ENCODE measurements around the gene PIP4K2C. TPM values are rescaled to one million over a fixed set of nuclear protein-coding genes. Genes with fewer than 3 reads are reported as not detected.

Gene PIP4K2C
- total and polyA plus RNA-seq, 10 of the 15 experiments (the other 5 are each of a cell fraction or from before 2014, with no cell fraction given): 4.8 to 25.1 (median 14.9) TPM

GRCh38 chr12:57580466-57580795, 10.6 kb upstream of the PIP4K2C start:
- no peak overlapping the region for H3K27ac ChIP-seq (ENCODE audit: control insufficient read depth, insufficient read depth)
- ChIA-PET CTCF (interaction anchor here (1.3 to 7.8 kb wide), 6 partner anchors 27 to 125 kb away, joined by 3 to 119 read pairs (median 22); partner anchors contain the start of genes GLI1 and INHBE), SMC1A (ENCODE audit: uncharacterized antibody, unreplicated experiment) (interaction anchor here (1.2 to 4.2 kb wide), 3 partner anchors 40 to 122 kb away, joined by 3 to 16 read pairs (median 6); no protein-coding TSS in a partner anchor), RAD21 (ENCODE audit: unreplicated experiment) (interaction anchor here (0.9 to 1.1 kb wide), 2 partner anchors 53 to 162 kb away, joined by 3 read pairs; partner anchors contain the start of gene B4GALNT1), POLR2A (interaction anchor here (0.6 to 1.1 kb wide), 2 partner anchors 35 to 1084 kb away, joined by 3 read pairs; no protein-coding TSS in a partner anchor)
- H3K4me1 ChIP-seq (ENCODE audit: control insufficient read depth, insufficient read depth, low read length): no peaks in the 10 kb centered on the region
- H3K9me3 ChIP-seq (replicated peaks; ENCODE audit: control insufficient read depth, insufficient read depth, low read length): no peaks in the 10 kb centered on the region
- H3K36me3 ChIP-seq (ENCODE audit: control insufficient read depth in 2 of 2, insufficient read depth in 2 of 2, low read length in 1 of 2): no peaks in the 10 kb centered on the region
- in situ Hi-C loops (cut with MboI) (no loop called here), intact Hi-C loops (cut with micrococcal nuclease; ENCODE audit: unreplicated experiment) (loop anchor here (10.0 kb wide), 1 partner anchor 324 kb away; no protein-coding TSS in a partner anchor)
- WGBS (ENCODE audit: insufficient coverage, insufficient replicate concordance, low lambda C conversion rate, missing lambda C conversion rate): 32% methylated on average over 4 of the region's 4 CpGs
- H3K79me2 ChIP-seq (ENCODE audit: control insufficient read depth, insufficient read depth, low read length): no peaks in the 10 kb centered on the region
- H3K4me3 ChIP-seq: no peak overlapping the region
- BruUV-seq (replicated peaks): no TSS peak
- no peak overlapping the region for H3K4me2 ChIP-seq (ENCODE audit: control insufficient read depth, insufficient read depth)
- H4K20me1 ChIP-seq (ENCODE audit: control insufficient read depth, insufficient read depth): no peaks in the 10 kb centered on the region
- no peak for TF ChIP-seq PBX3 (IDR thresholded peaks at IDR 0.05; ENCODE audit: insufficient replicate concordance, low read depth, low read length)
- no peak for TF ChIP-seq MAX (IDR thresholded peaks at IDR 0.05; ENCODE audit: low read depth, low read length)
- no peak for TF ChIP-seq PAX8 (IDR thresholded peaks at IDR 0.05)
- TF ChIP-seq ZNF687 (IDR thresholded peaks at IDR 0.05): no peak
- TF ChIP-seq ZNF622 (IDR thresholded peaks at IDR 0.05): no peak
- TF ChIP-seq MYC (IDR thresholded peaks at IDR 0.05; ENCODE audit: insufficient read depth, insufficient read length, insufficient replicate concordance, low read length, severe bottlenecking): no peak
- TF ChIP-seq EED (IDR thresholded peaks at IDR 0.05; ENCODE audit: low read depth): no peak
- no peak for TF ChIP-seq RB1 (IDR thresholded peaks at IDR 0.05; ENCODE audit: borderline replicate concordance)
- DNase-seq (ENCODE audit: low read depth, low spot score) (no peak), ATAC-seq (no peak), FAIRE-seq (no peak)
- H3K9ac ChIP-seq (ENCODE audit: control insufficient read depth, insufficient read depth, low read length): no peak overlapping the region
- H3K27me3 ChIP-seq (replicated peaks in 1 of 2; ENCODE audit: control insufficient read depth in 2 of 2, insufficient read depth in 2 of 2, low read length in 1 of 2): no peaks in the 10 kb centered on the region; a peak in 2 of 4 replicates
- H2AFZ ChIP-seq (ENCODE audit: control insufficient read depth, low read depth, low read length): no peak overlapping the region
